Osteocyte (in vitro differentiated cells): ENCODE data around the gene NXT1. TPM values are rescaled to one million over a fixed set of nuclear protein-coding genes. Genes with fewer than 3 reads are reported as not detected.

Experiments used
- DNase-seq: peaks from one replicate; pipeline ENCODE4 v3.0.0; 2021; ENCODE audit warnings: mixed read lengths; ENCODE audit not compliant: unreplicated experiment; ENCODE audit errors: extremely low spot score
- H3K27ac Mint-ChIP-seq: one replicate; pipeline ENCODE4 v1.8.0; 2021; ENCODE audit warnings: mild to moderate bottlenecking, mixed read lengths; ENCODE audit not compliant: unreplicated experiment
- H3K27me3 Mint-ChIP-seq: one replicate; pipeline ENCODE4 v1.8.0; 2021; ENCODE audit warnings: mixed read lengths; ENCODE audit not compliant: unreplicated experiment
- H3K36me3 Mint-ChIP-seq: one replicate; pipeline ENCODE4 v1.8.0; 2021; ENCODE audit warnings: mixed read lengths; ENCODE audit not compliant: unreplicated experiment
- H3K4me1 Mint-ChIP-seq: one replicate; pipeline ENCODE4 v1.8.0; 2021; ENCODE audit warnings: mixed read lengths; ENCODE audit not compliant: unreplicated experiment
- H3K4me3 Mint-ChIP-seq: one replicate; pipeline ENCODE4 v1.8.0; 2021; ENCODE audit warnings: mild to moderate bottlenecking, moderate library complexity, mixed read lengths; ENCODE audit not compliant: unreplicated experiment
- H3K9me3 Mint-ChIP-seq: one replicate; pipeline ENCODE4 v1.8.0; 2021; ENCODE audit warnings: mixed read lengths; ENCODE audit not compliant: unreplicated experiment
- CTCF ChIP-seq: fragments of 200-600 bp; sonication (generic); IDR thresholded peaks from 2 replicates; pipeline ENCODE4 v1.5.0; 2021; ENCODE audit warnings: antibody characterized with exemption, mild to moderate bottlenecking, moderate library complexity
- total RNA-seq: library from RNA; stranded (reverse); gene quantifications from 2 replicates; pipeline ENCODE4 v1.2.1, GENCODE V29; 2021

NXT1 gene
- total RNA-seq, 1 donor from 2014 or later, result 12.4 TPM

GRCh38 chr20:23308908-23309307 is 41.7 kb upstream of the NXT1 start:
- H3K27me3 Mint-ChIP-seq, result peaks cover 8% of the 10 kb centered on the region
- no peaks in the 10 kb centered on the region for H3K4me1 Mint-ChIP-seq
- H3K4me3 Mint-ChIP-seq, result no peak overlapping the region
- no peak for DNase-seq
- no peaks in the 10 kb centered on the region for H3K9me3 Mint-ChIP-seq
- H3K27ac Mint-ChIP-seq, result no peak overlapping the region
- no peak for TF ChIP-seq CTCF
- no peaks in the 10 kb centered on the region for H3K36me3 Mint-ChIP-seq

- Mint-ChIP-seq H3K4me3 (no peak overlapping the region), H3K4me1 (no peaks in the 10 kb centered on the region), H3K9me3 (no peaks in the 10 kb centered on the region), H3K27ac (no peak overlapping the region), H3K27me3 (peaks cover 8% of the 10 kb centered on the region), H3K36me3 (no peaks in the 10 kb centered on the region)
- TF ChIP-seq CTCF, result no peak
- DNase-seq, result no peak
Observed at GRCh38 chr20:23309781-23310180, 40.8 kb upstream of the NXT1 start.

- TF ChIP-seq CTCF, result no peak
- no peaks in the 10 kb centered on the region for H3K4me1 Mint-ChIP-seq
- H3K36me3 Mint-ChIP-seq, result no peaks in the 10 kb centered on the region
- no peak overlapping the region for H3K4me3 Mint-ChIP-seq
- H3K27ac Mint-ChIP-seq, result no peak overlapping the region
- DNase-seq, result no peak
- H3K9me3 Mint-ChIP-seq, result no peaks in the 10 kb centered on the region
- peaks cover 17% of the 10 kb centered on the region for H3K27me3 Mint-ChIP-seq
Observed at GRCh38 chr20:23311947-23312506, 38.6 kb upstream of the NXT1 start.

GRCh38 chr20:23313271-23313670 is 37.3 kb upstream of the NXT1 start:
- DNase-seq, result no peak
- Mint-ChIP-seq H3K9me3 (no peaks in the 10 kb centered on the region), H3K36me3 (no peaks in the 10 kb centered on the region), H3K4me3 (no peak overlapping the region), H3K4me1 (no peaks in the 10 kb centered on the region), H3K27ac (no peak overlapping the region), H3K27me3 (peaks cover 17% of the 10 kb centered on the region)
- no peak for TF ChIP-seq CTCF

- Mint-ChIP-seq H3K9me3 (no peaks in the 10 kb centered on the region), H3K27ac (no peak overlapping the region), H3K36me3 (no peaks in the 10 kb centered on the region), H3K27me3 (peaks cover 17% of the 10 kb centered on the region), H3K4me3 (no peak overlapping the region), H3K4me1 (no peaks in the 10 kb centered on the region)
- DNase-seq, result no peak
- no peak for TF ChIP-seq CTCF
Observed at GRCh38 chr20:23314699-23315098, 35.9 kb upstream of the NXT1 start.
